ENCODE measurements around the gene PUM2.

Gene PUM2

DNA sequence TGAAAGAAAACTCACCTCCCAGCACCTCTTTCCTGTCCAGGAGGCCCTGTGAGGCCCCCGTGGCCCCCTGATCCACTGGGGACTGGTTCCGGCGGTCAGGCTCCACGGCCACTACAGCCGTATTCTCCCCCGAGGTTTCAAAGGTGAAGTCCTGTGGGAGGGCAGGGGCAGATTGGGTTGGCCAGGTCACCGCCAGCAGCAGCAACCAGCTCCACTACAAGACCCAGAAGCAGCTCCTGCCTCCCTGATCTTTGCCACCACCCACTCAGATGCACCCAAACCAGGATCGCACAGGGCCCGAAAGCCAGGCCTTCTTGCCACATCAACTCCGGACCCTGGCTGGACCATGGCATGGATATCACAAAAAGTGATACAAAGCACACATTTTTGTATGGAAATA is 147.6 kb downstream of the PUM2 start:
- H4K5ac ChIP-seq (ENCODE audit: low read length): no peak overlapping the region
- H2BK5ac ChIP-seq (ENCODE audit: low read length): no peak overlapping the region
- no peak overlapping the region for H3K4ac ChIP-seq (ENCODE audit: low read depth, low read length)
- no peak overlapping the region for H3K23ac ChIP-seq (ENCODE audit: low read length)
- H3K27ac ChIP-seq (ENCODE audit: low read depth, low read length): no peak overlapping the region
- peaks cover 10% of the 10 kb centered on the region for H3K79me1 ChIP-seq (ENCODE audit: low read length)
- H3K27me3 ChIP-seq (ENCODE audit: insufficient read depth, low read length, poor library complexity): no peaks in the 10 kb centered on the region
- no peak for DNase-seq
- no peak overlapping the region for H3K4me2 ChIP-seq (ENCODE audit: low read length)
- no peak overlapping the region for H3K4me3 ChIP-seq (ENCODE audit: low read length)
- H3K36me3 ChIP-seq (ENCODE audit: control insufficient read depth, insufficient read depth, low read length): no peaks in the 10 kb centered on the region
- H2BK120ac ChIP-seq (ENCODE audit: low read depth, low read length): no peak overlapping the region
- no peak overlapping the region for H4K8ac ChIP-seq (ENCODE audit: low read depth, low read length)
- H3K79me2 ChIP-seq (ENCODE audit: control insufficient read depth, insufficient read depth, low read length): peaks cover 5% of the 10 kb centered on the region
- H2AK5ac ChIP-seq (ENCODE audit: low read length): no peak overlapping the region
- H3K9ac ChIP-seq (ENCODE audit: low read length): no peak overlapping the region
- H2BK15ac ChIP-seq (replicated peaks; ENCODE audit: low read depth): no peak overlapping the region
- peaks cover 5% of the 10 kb centered on the region for H3K4me1 ChIP-seq (ENCODE audit: control insufficient read depth, low read depth, low read length)
- no CpG with 5 or more reads among the region's 10 CpGs for WGBS (ENCODE audit: extremely low coverage, insufficient coverage, low lambda C conversion rate)
- H3K18ac ChIP-seq (ENCODE audit: low read length): no peak overlapping the region
- no peak overlapping the region for H3K56ac ChIP-seq (ENCODE audit: low read length)

DNA sequence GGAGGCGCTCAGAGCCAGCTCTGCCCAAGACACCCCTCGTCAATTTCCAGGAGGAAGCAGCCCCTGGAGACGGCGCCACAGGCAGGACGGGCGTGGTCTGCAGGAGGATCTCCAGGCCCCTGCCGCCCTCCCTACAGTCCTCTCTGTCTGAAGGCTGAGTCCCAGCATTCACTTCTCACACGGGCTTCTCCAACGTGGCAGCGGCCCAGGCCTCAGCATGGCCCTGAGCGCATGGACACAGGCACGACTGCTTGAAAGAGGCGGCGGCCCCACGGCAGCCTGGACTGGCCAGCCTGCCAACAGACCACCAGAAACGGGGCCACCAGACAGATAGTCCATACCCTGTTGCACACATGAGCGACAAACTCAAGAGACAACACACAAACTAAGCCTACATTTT is 149.0 kb downstream of the PUM2 start:
- Histone ChIP-seq H3K23ac (ENCODE audit: low read length) (no peak overlapping the region), H4K5ac (ENCODE audit: low read length) (no peak overlapping the region), H2AK5ac (ENCODE audit: low read length) (no peak overlapping the region), H3K4me1 (ENCODE audit: control insufficient read depth, low read depth, low read length) (no peaks in the 10 kb centered on the region), H3K79me1 (ENCODE audit: low read length) (peaks cover 4% of the 10 kb centered on the region), H4K8ac (ENCODE audit: low read depth, low read length) (no peak overlapping the region), H3K18ac (ENCODE audit: low read length) (no peak overlapping the region), H3K4ac (ENCODE audit: low read depth, low read length) (no peak overlapping the region), H3K56ac (ENCODE audit: low read length) (no peak overlapping the region), H3K4me3 (ENCODE audit: low read length) (no peak overlapping the region), H3K4me2 (ENCODE audit: low read length) (no peak overlapping the region), H3K9ac (ENCODE audit: low read length) (no peak overlapping the region), H3K36me3 (ENCODE audit: control insufficient read depth, insufficient read depth, low read length) (no peaks in the 10 kb centered on the region), H3K79me2 (ENCODE audit: control insufficient read depth, insufficient read depth, low read length) (peaks cover 3% of the 10 kb centered on the region), H2BK15ac (replicated peaks; ENCODE audit: low read depth) (no peak overlapping the region), H3K27me3 (ENCODE audit: insufficient read depth, low read length, poor library complexity) (no peaks in the 10 kb centered on the region), H3K27ac (ENCODE audit: low read depth, low read length) (no peak overlapping the region), H2BK5ac (ENCODE audit: low read length) (no peak overlapping the region), H2BK120ac (ENCODE audit: low read depth, low read length) (no peak overlapping the region)
- no peak for DNase-seq
- WGBS (ENCODE audit: extremely low coverage, insufficient coverage, low lambda C conversion rate): no CpG with 5 or more reads among the region's 17 CpGs

DNA sequence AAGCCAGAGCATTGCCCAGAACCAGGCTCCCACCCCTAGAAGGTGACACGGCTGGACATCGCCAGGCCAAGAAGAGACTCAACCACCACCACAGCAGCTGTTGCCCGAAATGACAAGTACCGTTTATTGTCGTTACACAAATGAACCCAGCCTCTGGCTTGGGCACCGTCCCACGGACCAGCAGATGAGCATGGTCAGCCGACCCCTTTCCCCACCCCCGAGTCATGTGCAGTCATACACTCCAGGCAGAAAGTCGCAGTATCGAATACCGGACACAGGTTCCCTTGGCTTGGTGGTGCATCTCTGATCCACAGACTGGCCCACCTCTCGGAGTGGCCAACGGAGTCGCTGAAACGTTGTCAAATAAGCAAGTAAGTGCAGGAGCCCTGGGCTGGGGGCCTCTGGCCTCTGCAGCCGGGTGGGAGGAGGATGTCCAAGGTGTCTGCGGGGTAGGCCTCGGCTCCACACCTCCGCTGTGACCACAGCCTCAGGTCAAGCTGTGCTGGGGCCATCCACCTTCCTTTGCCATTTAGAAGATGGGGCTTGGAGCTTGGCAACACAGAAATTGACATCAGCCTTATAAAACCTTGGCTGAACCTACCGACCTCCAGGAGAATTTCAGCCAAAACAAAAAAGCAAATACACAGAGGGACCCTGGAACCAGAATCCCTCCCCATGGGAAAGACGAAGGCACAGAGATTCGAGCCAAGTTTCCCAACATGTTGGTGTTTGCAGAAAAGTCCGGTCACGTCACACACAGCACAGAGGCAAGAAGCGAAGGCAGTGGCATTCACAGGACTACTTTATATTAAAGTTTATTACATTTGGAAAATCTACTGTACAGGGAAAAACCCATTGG is 149.7 kb downstream of the PUM2 start:
- DNase-seq: no peak
- no peaks in the 10 kb centered on the region for H3K4me1 ChIP-seq (ENCODE audit: control insufficient read depth, low read depth, low read length)
- no peak overlapping the region for H3K4me3 ChIP-seq (ENCODE audit: low read length)
- no peak overlapping the region for H3K27ac ChIP-seq (ENCODE audit: low read depth, low read length)
- no peak overlapping the region for H4K8ac ChIP-seq (ENCODE audit: low read depth, low read length)
- no peak overlapping the region for H3K18ac ChIP-seq (ENCODE audit: low read length)
- H4K5ac ChIP-seq (ENCODE audit: low read length): no peak overlapping the region
- no CpG with 5 or more reads among the region's 26 CpGs for WGBS (ENCODE audit: extremely low coverage, insufficient coverage, low lambda C conversion rate)
- H3K4ac ChIP-seq (ENCODE audit: low read depth, low read length): no peak overlapping the region
- no peak overlapping the region for H3K9ac ChIP-seq (ENCODE audit: low read length)
- H3K56ac ChIP-seq (ENCODE audit: low read length): no peak overlapping the region
- H3K27me3 ChIP-seq (ENCODE audit: insufficient read depth, low read length, poor library complexity): no peaks in the 10 kb centered on the region
- no peak overlapping the region for H2AK5ac ChIP-seq (ENCODE audit: low read length)
- no peaks in the 10 kb centered on the region for H3K36me3 ChIP-seq (ENCODE audit: control insufficient read depth, insufficient read depth, low read length)
- H3K23ac ChIP-seq (ENCODE audit: low read length): no peak overlapping the region
- no peaks in the 10 kb centered on the region for H3K79me2 ChIP-seq (ENCODE audit: control insufficient read depth, insufficient read depth, low read length)
- no peaks in the 10 kb centered on the region for H3K79me1 ChIP-seq (ENCODE audit: low read length)
- no peak overlapping the region for H2BK15ac ChIP-seq (replicated peaks; ENCODE audit: low read depth)
- no peak overlapping the region for H2BK5ac ChIP-seq (ENCODE audit: low read length)
- H2BK120ac ChIP-seq (ENCODE audit: low read depth, low read length): no peak overlapping the region
- H3K4me2 ChIP-seq (ENCODE audit: low read length): no peak overlapping the region

DNA sequence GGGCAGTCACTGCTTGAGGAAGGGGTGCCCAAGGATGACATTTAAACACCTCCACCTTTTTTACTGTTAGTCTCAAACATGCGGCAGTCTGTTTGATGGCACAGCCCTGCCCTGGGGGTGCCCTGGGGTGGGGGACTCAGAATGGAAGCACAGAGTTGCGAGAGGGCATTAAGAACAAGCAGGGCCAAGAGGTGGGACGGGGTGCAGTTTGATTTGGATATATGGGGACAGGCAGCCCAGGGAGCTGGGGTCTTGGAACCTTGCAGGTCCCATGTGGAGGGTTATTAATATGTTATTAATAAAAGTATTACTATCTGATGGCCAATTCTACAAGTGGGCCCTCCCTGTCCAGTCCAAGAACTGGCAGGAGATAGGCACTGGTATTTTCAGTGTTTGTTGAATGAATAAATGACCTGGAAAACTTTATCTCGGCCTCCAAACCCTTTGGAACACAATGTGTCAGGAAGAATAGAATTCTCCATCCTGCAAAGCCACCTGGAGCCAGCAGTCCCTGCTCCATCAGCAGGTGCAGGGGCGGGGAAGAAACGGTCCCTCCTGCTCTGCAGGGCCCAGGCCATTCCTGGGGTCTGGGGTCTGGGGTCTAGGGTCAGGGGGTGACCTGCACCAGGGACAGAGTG is 150.9 kb downstream of the PUM2 start:
- H3K18ac ChIP-seq (ENCODE audit: low read length): no peak overlapping the region
- H2BK5ac ChIP-seq (ENCODE audit: low read length): no peak overlapping the region
- no peak overlapping the region for H2BK120ac ChIP-seq (ENCODE audit: low read depth, low read length)
- H4K5ac ChIP-seq (ENCODE audit: low read length): no peak overlapping the region
- no peaks in the 10 kb centered on the region for H3K27me3 ChIP-seq (ENCODE audit: insufficient read depth, low read length, poor library complexity)
- no CpG with 5 or more reads among the region's 6 CpGs for WGBS (ENCODE audit: extremely low coverage, insufficient coverage, low lambda C conversion rate)
- no peak overlapping the region for H3K56ac ChIP-seq (ENCODE audit: low read length)
- no peak overlapping the region for H3K4me3 ChIP-seq (ENCODE audit: low read length)
- DNase-seq: no peak
- no peaks in the 10 kb centered on the region for H3K36me3 ChIP-seq (ENCODE audit: control insufficient read depth, insufficient read depth, low read length)
- no peaks in the 10 kb centered on the region for H3K79me1 ChIP-seq (ENCODE audit: low read length)
- H3K4me2 ChIP-seq (ENCODE audit: low read length): no peak overlapping the region
- no peak overlapping the region for H2BK15ac ChIP-seq (replicated peaks; ENCODE audit: low read depth)
- no peaks in the 10 kb centered on the region for H3K4me1 ChIP-seq (ENCODE audit: control insufficient read depth, low read depth, low read length)
- H4K8ac ChIP-seq (ENCODE audit: low read depth, low read length): no peak overlapping the region
- H3K27ac ChIP-seq (ENCODE audit: low read depth, low read length): no peak overlapping the region
- H3K4ac ChIP-seq (ENCODE audit: low read depth, low read length): no peak overlapping the region
- H3K23ac ChIP-seq (ENCODE audit: low read length): no peak overlapping the region
- H3K79me2 ChIP-seq (ENCODE audit: control insufficient read depth, insufficient read depth, low read length): no peaks in the 10 kb centered on the region
- H3K9ac ChIP-seq (ENCODE audit: low read length): no peak overlapping the region
- H2AK5ac ChIP-seq (ENCODE audit: low read length): no peak overlapping the region

DNA sequence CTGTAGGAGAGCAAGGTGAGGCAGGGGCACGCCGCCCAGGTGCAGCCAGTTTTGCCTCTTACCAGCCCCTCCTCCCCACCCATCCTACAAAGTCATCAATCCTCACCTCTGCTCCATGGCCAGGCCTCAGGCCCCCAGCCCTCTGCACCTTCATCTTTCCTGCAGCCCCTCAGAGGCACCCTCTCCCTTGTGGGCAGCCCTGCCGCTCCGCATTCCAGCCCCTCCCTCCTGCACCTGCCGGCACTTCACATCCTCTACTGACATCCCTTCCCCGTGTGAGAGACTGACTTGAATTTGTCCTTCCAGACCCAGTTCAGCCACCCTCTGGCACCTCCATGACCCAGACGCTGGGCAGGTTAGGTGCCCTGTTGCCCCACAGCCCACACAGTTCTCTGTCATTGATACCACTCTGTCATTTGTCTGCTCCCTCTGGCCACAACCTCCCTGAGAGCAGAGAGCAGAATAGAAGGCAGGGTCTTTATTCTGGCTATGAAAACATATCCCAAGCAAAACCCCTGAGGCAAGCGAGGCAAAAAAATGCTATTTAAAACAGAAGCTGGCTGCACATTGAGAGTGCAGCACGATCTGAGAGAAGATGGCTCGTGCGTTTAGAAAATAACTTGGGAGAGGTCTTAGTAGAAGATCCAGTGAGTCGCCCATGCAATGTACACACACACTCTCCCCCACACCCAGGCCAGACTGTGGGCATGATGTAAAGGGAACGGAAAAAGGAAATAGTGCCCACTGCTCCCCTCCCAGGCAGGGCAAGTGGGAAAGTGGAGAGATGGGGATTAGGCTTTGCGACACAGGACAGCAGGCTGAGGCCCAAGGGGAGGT is 151.6 kb downstream of the PUM2 start:
- no peak for DNase-seq
- no peak overlapping the region for H3K4ac ChIP-seq (ENCODE audit: low read depth, low read length)
- H3K4me3 ChIP-seq (ENCODE audit: low read length): no peak overlapping the region
- H3K27ac ChIP-seq (ENCODE audit: low read depth, low read length): no peak overlapping the region
- no peak overlapping the region for H3K23ac ChIP-seq (ENCODE audit: low read length)
- H3K27me3 ChIP-seq (ENCODE audit: insufficient read depth, low read length, poor library complexity): no peaks in the 10 kb centered on the region
- H3K56ac ChIP-seq (ENCODE audit: low read length): no peak overlapping the region
- no peaks in the 10 kb centered on the region for H3K79me1 ChIP-seq (ENCODE audit: low read length)
- no peak overlapping the region for H2BK15ac ChIP-seq (replicated peaks; ENCODE audit: low read depth)
- H2BK120ac ChIP-seq (ENCODE audit: low read depth, low read length): no peak overlapping the region
- H3K9ac ChIP-seq (ENCODE audit: low read length): no peak overlapping the region
- no peak overlapping the region for H3K4me2 ChIP-seq (ENCODE audit: low read length)
- no peak overlapping the region for H4K5ac ChIP-seq (ENCODE audit: low read length)
- no peaks in the 10 kb centered on the region for H3K79me2 ChIP-seq (ENCODE audit: control insufficient read depth, insufficient read depth, low read length)
- no peaks in the 10 kb centered on the region for H3K4me1 ChIP-seq (ENCODE audit: control insufficient read depth, low read depth, low read length)
- H3K18ac ChIP-seq (ENCODE audit: low read length): no peak overlapping the region
- no peak overlapping the region for H4K8ac ChIP-seq (ENCODE audit: low read depth, low read length)
- no CpG with 5 or more reads among the region's 14 CpGs for WGBS (ENCODE audit: extremely low coverage, insufficient coverage, low lambda C conversion rate)
- H2AK5ac ChIP-seq (ENCODE audit: low read length): no peak overlapping the region
- H3K36me3 ChIP-seq (ENCODE audit: control insufficient read depth, insufficient read depth, low read length): no peaks in the 10 kb centered on the region
- no peak overlapping the region for H2BK5ac ChIP-seq (ENCODE audit: low read length)

All from mesendoderm (in vitro differentiated cells).